GM18867 (cell line): Measurements from ENCODE around the gene SHROOM3.
A peak's percentile ranks its signal among the peaks of the same experiment; 100 is the strongest.
"Not testable (repeated sequence)": the region's sequence is repeated elsewhere in the genome, so short reads cannot be mapped to it uniquely, and the experiment has no call there.

Experiments
- ATAC-seq: cut with Tn5 transposase; IDR thresholded peaks from one replicate; pipeline ENCODE4 v1.9.1; 2021; ENCODE audit warnings: mild to moderate bottlenecking, moderate library complexity; ENCODE audit not compliant: unreplicated experiment

Gene SHROOM3

DNA sequence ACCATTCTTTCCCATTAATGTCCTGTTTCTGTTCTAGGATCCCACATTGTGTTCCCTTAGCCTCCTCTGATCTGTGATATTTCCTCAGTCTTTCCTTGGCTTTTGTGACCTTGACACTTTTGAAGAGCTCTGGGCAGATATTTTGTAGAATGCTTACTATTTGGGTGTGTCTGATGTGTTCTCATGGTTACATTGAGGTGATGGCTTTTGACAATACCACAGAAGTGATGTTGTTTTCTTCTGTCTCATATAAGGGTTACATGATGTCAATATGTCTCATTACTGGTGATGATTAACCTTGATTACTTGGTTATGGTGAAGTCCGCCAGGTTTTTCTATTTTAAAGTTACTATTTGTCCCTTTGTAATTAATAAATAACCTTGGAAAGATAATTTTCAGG is 279.2 kb downstream of the SHROOM3 start:
- no peak for ATAC-seq

DNA sequence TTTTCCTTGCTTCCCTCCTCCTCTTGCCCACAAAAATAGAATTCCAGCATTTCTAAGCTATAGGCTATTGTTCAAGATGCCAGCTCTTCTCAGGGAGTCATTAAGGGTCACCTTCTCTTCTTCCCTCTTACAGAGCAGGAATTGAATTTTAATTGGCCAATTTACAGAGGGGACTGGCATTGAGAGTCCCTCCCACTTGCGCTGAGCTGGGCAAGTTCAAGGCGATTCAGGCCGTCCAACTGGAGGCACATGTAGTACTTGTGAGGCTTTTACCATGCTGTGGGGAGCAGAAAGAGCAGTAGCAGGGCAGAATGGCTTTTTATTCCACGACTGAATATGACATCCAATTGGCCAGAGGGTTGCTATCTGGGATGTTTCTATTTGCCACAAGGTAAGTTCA is 281.0 kb downstream of the SHROOM3 start:
- no peak for ATAC-seq

DNA sequence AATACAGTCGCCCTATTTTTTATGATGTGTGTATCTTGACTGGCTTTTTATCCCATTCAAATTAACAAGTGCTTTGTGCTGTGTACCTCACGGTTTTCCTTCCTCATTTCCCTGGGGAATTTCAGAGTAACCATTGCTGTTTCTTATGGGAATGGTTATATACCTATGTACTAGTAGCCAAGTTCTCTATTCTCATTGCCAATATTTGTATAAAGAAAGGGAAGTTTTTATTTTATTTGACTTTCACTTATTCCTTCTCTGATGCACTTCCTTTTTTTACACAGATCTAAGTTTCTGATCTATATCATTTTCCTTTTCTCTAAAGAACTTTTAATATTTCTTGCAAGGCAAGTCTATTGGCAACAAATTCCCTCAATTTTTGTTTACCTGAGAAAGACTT is 281.6 kb downstream of the SHROOM3 start:
- no peak for ATAC-seq

GRCh38 chr4:76717431-76717830 is 282.4 kb downstream of the SHROOM3 start:
- ATAC-seq = no peak

DNA sequence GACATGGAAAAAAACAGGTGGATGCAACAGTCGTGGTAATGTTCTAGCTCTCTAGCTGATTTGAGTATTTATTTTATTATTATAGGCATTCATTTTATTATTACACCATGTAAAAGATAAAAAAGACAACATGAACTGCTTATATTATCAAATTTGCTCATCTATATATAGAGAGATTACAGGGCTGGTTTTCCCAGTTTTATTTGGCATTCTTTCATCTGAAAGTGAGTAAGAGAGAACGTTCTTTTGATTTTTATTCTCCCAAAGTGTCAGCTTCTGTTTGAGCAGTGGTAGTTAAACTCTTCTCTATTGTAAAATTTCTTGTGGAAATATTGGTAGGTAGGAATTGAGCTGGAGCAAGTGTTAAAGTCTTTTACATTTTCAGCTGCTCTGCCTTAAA is 283.0 kb downstream of the SHROOM3 start:
- ATAC-seq = no peak

GRCh38 chr4:76718831-76719230 is 283.8 kb downstream of the SHROOM3 start:
- no peak for ATAC-seq

DNA sequence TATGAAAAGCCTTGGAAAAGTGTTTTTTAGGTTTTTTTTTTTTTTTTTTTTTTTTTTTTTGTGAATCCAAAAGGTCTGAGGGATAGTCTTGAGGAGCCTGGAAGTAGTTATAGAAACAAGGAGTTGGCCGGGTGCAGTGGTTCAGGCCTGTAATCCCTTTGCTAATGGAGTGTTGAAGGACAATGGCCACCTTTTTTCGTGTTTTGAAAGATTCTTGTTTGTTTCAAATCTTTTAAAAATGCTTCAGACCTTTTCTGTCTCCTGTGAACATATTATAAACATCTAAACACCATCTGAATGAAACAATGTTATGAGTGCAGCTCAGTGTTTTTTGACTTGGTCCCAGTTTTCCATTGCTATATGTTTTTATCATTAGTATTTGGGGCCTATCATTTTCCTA is 285.1 kb downstream of the SHROOM3 start:
- ATAC-seq = no peak

DNA sequence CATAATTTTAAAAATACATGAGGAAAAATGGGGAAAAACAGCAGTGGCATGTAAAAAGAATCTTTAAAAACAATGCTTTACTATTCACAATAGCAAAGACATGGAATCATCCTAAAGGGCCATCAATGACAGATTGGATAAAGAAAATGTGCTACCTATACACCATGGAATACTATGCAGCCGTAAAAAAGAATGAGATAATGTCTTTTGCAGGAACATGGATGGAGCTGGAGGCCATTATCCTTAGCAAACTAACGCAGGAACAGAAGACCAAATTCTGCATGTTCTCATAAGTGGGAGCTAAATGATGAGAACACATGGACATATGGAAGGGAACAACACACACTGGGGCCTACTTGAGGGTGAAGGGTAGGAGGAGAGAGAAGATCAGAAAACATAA is 287.1 kb downstream of the SHROOM3 start:
- ATAC-seq = not testable (repeated sequence)

DNA sequence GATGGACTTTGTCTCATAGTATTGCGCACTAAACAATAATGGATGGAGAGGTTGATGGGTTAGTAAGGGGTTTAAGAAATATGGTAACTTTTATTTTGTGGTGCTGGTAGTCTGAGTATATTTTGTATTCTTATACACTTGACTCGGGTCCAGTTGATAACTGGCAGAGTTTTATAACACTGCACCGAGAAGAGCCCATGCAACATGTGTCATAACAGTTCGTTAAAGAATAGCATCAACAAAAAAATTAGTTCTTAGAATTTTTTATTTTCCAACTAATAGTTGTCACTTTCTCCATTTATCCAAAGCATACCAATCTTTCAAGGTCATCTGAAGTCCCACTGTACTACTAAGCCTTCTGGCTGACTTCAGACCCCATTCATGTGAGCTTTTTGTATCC is 287.8 kb downstream of the SHROOM3 start:
- no peak for ATAC-seq

- no peak for ATAC-seq
Measured at GRCh38 chr4:76723373-76723772, 288.3 kb downstream of the SHROOM3 start.

- ATAC-seq = no peak
Measured at GRCh38 chr4:76723924-76724323, 288.9 kb downstream of the SHROOM3 start.

DNA sequence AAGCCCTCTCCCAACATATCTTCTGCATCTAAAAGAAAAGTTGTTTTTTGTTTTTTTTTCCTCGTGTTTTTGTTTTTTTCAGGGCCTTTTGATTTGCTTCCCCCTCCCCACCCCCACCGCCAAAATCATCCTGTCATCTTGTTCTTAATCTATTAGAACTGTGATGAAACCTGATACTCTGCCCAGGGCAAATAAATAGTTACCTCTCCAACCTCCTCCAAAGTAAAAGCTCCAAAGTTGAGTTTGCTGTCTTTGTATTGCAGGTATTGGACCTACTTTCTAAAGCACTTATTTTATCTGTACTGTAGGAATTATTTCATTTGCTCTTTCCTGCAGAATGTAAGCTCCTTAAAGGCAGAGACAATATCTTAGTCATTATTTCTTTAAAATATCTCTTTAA is 290.0 kb downstream of the SHROOM3 start:
- ATAC-seq = no peak

DNA sequence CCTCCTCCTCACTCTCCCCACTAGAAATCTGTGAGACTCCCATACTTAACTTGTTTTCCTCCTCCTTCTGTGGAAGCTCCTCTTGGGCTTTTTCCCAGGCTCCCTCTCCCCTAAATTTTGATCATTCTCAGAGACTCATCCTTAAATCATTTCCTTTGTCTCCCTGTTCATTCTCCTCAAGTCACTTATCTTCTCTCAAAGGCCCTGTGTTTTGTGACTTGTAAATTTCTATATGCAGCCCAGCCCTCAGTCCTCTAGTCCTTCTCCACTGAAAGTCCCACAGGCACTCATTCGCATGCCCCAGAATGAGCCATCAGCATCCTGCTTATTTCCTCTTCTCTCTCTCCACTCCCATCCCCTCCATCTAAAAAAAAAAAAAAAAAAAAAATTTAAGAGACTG is 291.1 kb downstream of the SHROOM3 start:
- ATAC-seq = no peak

GRCh38 chr4:76726631-76727030 is 291.6 kb downstream of the SHROOM3 start:
- ATAC-seq = no peak

- ATAC-seq = not testable (repeated sequence)
Measured at GRCh38 chr4:76727934-76728333, 292.9 kb downstream of the SHROOM3 start.

DNA sequence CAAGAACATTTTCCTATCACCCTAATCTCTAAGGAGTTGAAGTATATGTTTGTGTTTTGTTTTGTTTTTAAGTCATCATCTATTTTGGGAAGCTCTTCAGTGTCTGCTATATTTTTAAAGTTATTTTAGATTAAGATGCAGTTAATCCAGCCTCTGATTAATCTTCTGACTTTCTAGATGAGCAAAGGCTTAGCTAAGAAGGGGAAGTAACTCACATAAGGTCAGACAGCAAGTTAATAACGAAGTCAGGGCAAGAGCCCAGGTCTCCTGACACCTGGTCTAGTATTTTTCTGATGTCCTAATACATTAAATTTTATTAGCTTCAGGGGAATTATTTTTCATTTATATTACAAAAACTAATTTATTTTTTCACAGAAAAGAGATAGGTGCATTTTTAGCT is 294.4 kb downstream of the SHROOM3 start:
- ATAC-seq = peak; percentile 59

DNA sequence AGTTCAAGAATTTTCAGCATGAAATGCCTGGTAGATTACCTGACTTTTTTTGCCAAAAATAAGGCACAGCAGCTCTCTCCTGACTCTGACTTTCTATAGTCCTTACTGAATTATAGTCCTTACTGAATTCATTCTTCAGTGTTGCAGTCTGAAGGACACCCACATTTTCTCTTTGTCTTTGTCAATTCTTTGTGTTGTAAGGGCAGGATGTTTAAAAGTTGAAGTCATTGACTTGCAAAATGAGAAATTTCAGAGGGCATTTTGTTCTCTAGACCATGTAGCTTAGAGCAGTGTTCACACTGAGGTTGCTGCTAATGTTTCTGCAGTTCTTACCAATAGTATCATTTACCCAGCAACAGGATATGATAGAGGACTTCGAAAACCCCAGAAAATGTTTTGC is 295.0 kb downstream of the SHROOM3 start:
- ATAC-seq = no peak

DNA sequence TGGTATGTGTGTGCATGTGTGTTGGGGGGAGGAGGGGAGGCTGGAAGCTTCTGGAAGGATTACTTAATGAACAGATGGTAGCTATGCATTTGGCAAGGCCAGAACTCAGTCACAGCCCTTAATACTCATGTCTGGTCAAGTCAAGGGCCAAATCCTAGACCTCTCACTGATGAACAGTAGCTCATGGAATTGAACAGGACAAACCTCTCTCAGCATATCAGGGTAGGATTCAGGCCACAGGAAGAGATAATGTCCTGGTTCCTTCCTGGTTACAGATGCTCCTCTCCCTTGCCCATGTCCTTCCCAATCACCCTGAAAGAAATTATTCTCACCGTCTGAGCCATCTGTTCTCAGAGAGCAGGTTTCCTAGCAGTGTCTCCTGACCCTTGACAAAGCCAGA is 297.2 kb downstream of the SHROOM3 start:
- ATAC-seq = no peak

GRCh38 chr4:76733068-76733771 is 298.2 kb downstream of the SHROOM3 start:
- ATAC-seq = no peak

GRCh38 chr4:76736414-76736813 is 301.4 kb downstream of the SHROOM3 start:
- ATAC-seq = no peak

GRCh38 chr4:76737180-76737579 is 302.2 kb downstream of the SHROOM3 start:
- no peak for ATAC-seq

GRCh38 chr4:76737771-76738085 is 302.7 kb downstream of the SHROOM3 start:
- ATAC-seq = no peak
